HUES64 (cell line): ENCODE data around the gene SOCS1.
"Not testable (repeated sequence)": the region's sequence is repeated elsewhere in the genome, so short reads cannot be mapped to it uniquely, and the experiment has no call there.

Experiments
- H3K27ac ChIP-seq: 2 replicates; pipeline ENCODE4 v1.7.0; 2013; ENCODE audit warnings: low read depth, low read length, inconsistent platforms
- H3K27me3 ChIP-seq: 2 replicates; pipeline ENCODE4 v1.6.1; 2013; ENCODE audit warnings: mild to moderate bottlenecking, low read length; ENCODE audit not compliant: insufficient read depth
- H3K36me3 ChIP-seq: 2 replicates; pipeline ENCODE4 v1.6.1; 2013; ENCODE audit warnings: mild to moderate bottlenecking, low read length; ENCODE audit not compliant: insufficient read depth
- H3K4me1 ChIP-seq: 2 replicates; pipeline ENCODE4 v1.6.1; 2013; ENCODE audit warnings: mild to moderate bottlenecking, low read length, moderate library complexity; ENCODE audit not compliant: insufficient read depth
- H3K4me3 ChIP-seq: 2 replicates; pipeline ENCODE4 v1.5.1; 2013; ENCODE audit warnings: mild to moderate bottlenecking, low read length, moderate library complexity
- H3K9ac ChIP-seq: 2 replicates; pipeline ENCODE4 v1.6.1; 2013; ENCODE audit warnings: mild to moderate bottlenecking, low read depth, low read length
- H3K9me3 ChIP-seq: 2 replicates; pipeline ENCODE4 v1.6.1; 2013; ENCODE audit warnings: low read depth, low read length; ENCODE audit not compliant: insufficient read depth
- WGBS: fragments of 150-250, 120-280 bp; methylation state at CpG from one replicate; pipeline ENCODE4 v1.1.7; 2013; ENCODE audit warnings: missing lambda C conversion rate; 5-methylcytosine and 5-hydroxymethylcytosine counted together

Gene SOCS1

GRCh38 chr16:11229906-11230305, 26.1 kb downstream of the SOCS1 start:
- Histone ChIP-seq H3K4me1 (no peaks in the 10 kb centered on the region), H3K9me3 (no peaks in the 10 kb centered on the region), H3K9ac (no peak overlapping the region), H3K27ac (no peak overlapping the region), H3K27me3 (no peaks in the 10 kb centered on the region), H3K4me3 (no peak overlapping the region), H3K36me3 (no peaks in the 10 kb centered on the region)
- 96% methylated on average over 4 of the region's 4 CpGs for WGBS

GRCh38 chr16:11229432-11229831, 26.6 kb downstream of the SOCS1 start:
- whole genome bisulfite sequencing: 88% methylated on average over 5 of the region's 5 CpGs
- H3K4me3 ChIP-seq: no peak overlapping the region
- H3K27ac ChIP-seq: no peak overlapping the region
- no peaks in the 10 kb centered on the region for H3K9me3 ChIP-seq
- no peak overlapping the region for H3K9ac ChIP-seq
- no peaks in the 10 kb centered on the region for H3K36me3 ChIP-seq
- no peaks in the 10 kb centered on the region for H3K27me3 ChIP-seq
- no peaks in the 10 kb centered on the region for H3K4me1 ChIP-seq

GRCh38 chr16:11225677-11226549, 30.1 kb downstream of the SOCS1 start:
- H3K27me3 ChIP-seq: no peaks in the 10 kb centered on the region
- no peaks in the 10 kb centered on the region for H3K9me3 ChIP-seq
- no peaks in the 10 kb centered on the region for H3K4me1 ChIP-seq
- no peak overlapping the region for H3K4me3 ChIP-seq
- no peak overlapping the region for H3K27ac ChIP-seq
- H3K9ac ChIP-seq: no peak overlapping the region
- no peaks in the 10 kb centered on the region for H3K36me3 ChIP-seq
- 86% methylated on average over 18 of the region's 18 CpGs for WGBS

- Histone ChIP-seq H3K9ac (no peak overlapping the region), H3K4me3 (no peak overlapping the region), H3K36me3 (no peaks in the 10 kb centered on the region), H3K27me3 (no peaks in the 10 kb centered on the region), H3K4me1 (no peaks in the 10 kb centered on the region), H3K27ac (no peak overlapping the region), H3K9me3 (no peaks in the 10 kb centered on the region)
- WGBS: 88% methylated on average over 21 of the region's 21 CpGs
Measured at GRCh38 chr16:11224894-11225676, 30.9 kb downstream of the SOCS1 start.

GRCh38 chr16:11224096-11224893, 31.7 kb downstream of the SOCS1 start:
- H3K36me3 ChIP-seq: no peaks in the 10 kb centered on the region
- H3K27me3 ChIP-seq: no peaks in the 10 kb centered on the region
- WGBS: 51% methylated on average over 24 of the region's 24 CpGs
- H3K4me3 ChIP-seq: no peak overlapping the region
- no peak overlapping the region for H3K27ac ChIP-seq
- no peaks in the 10 kb centered on the region for H3K9me3 ChIP-seq
- H3K4me1 ChIP-seq: no peaks in the 10 kb centered on the region
- H3K9ac ChIP-seq: no peak overlapping the region

GRCh38 chr16:11220507-11220906, 35.5 kb downstream of the SOCS1 start:
- not testable (repeated sequence) for H3K36me3 ChIP-seq, H3K4me3 ChIP-seq, H3K27ac ChIP-seq, H3K9ac ChIP-seq, H3K27me3 ChIP-seq, H3K4me1 ChIP-seq
- peaks cover 19% of the 10 kb centered on the region for H3K9me3 ChIP-seq
- WGBS: 80% methylated on average over 2 of the region's 2 CpGs

GRCh38 chr16:11219178-11219577, 36.8 kb downstream of the SOCS1 start:
- H3K27me3 ChIP-seq: no peaks in the 10 kb centered on the region
- peaks cover 19% of the 10 kb centered on the region for H3K9me3 ChIP-seq
- WGBS: 93% methylated on average over 4 of the region's 4 CpGs
- H3K36me3 ChIP-seq: no peaks in the 10 kb centered on the region
- H3K4me1 ChIP-seq: no peaks in the 10 kb centered on the region
- no peak overlapping the region for H3K4me3 ChIP-seq
- no peak overlapping the region for H3K9ac ChIP-seq
- no peak overlapping the region for H3K27ac ChIP-seq

GRCh38 chr16:11218604-11218962, 37.4 kb downstream of the SOCS1 start:
- peaks cover 19% of the 10 kb centered on the region for H3K9me3 ChIP-seq
- no peak overlapping the region for H3K27ac ChIP-seq
- 89% methylated on average over 1 of the region's 1 CpG for WGBS
- no peaks in the 10 kb centered on the region for H3K36me3 ChIP-seq
- H3K27me3 ChIP-seq: no peaks in the 10 kb centered on the region
- no peak overlapping the region for H3K9ac ChIP-seq
- H3K4me3 ChIP-seq: no peak overlapping the region
- no peaks in the 10 kb centered on the region for H3K4me1 ChIP-seq

GRCh38 chr16:11217651-11218603, 38.1 kb downstream of the SOCS1 start:
- Histone ChIP-seq H3K27ac (no peak overlapping the region), H3K36me3 (no peaks in the 10 kb centered on the region), H3K9me3 (peaks cover 19% of the 10 kb centered on the region), H3K4me3 (no peak overlapping the region), H3K27me3 (no peaks in the 10 kb centered on the region), H3K4me1 (no peaks in the 10 kb centered on the region), H3K9ac (no peak overlapping the region)
- 81% methylated on average over 3 of the region's 3 CpGs for WGBS

GRCh38 chr16:11215935-11216556, 40.0 kb downstream of the SOCS1 start:
- 91% methylated on average over 3 of the region's 3 CpGs for WGBS
- Histone ChIP-seq H3K9ac (no peak overlapping the region), H3K27me3 (no peaks in the 10 kb centered on the region), H3K36me3 (no peaks in the 10 kb centered on the region), H3K4me3 (no peak overlapping the region), H3K9me3 (peaks cover 19% of the 10 kb centered on the region), H3K4me1 (no peaks in the 10 kb centered on the region), H3K27ac (no peak overlapping the region)
